HCT116 (cell line): ENCODE data around the gene DOCK9. TPM values are rescaled to one million over a fixed set of nuclear protein-coding genes. Genes with fewer than 3 reads are reported as not detected.

Experiments
- ATAC-seq: fragments of 200-7000 bp; cut with Tn5 transposase; 2 replicates; pipeline ENCODE4 v1.9.1; 2020; ENCODE audit warnings: mild to moderate bottlenecking, moderate library complexity
- BruUV-seq: library from RNA; stranded (reverse); fragments of 400-500 nt; replicated peaks from 2 replicates; lab custom pipeline; 2021; lab: Mats Ljungman, UMichigan
- CTCF ChIA-PET: fragments of 300-600 bp; sonication (Branson Sonifier 250); formaldehyde crosslinking; loops from one replicate; lab custom pipeline; 2021; ENCODE audit warnings: antibody characterized with exemption; lab: Charles Lee
- POLR2A ChIA-PET: fragments of 300-600, 350-600 bp; sonication (Branson Sonifier 250); formaldehyde crosslinking; loops from one replicate; lab custom pipeline; 2021; ENCODE audit warnings: antibody characterized with exemption; lab: Charles Lee
- RAD21 ChIA-PET, 2 experiments: fragments of 300-600 bp; sonication (Branson Sonifier 250); formaldehyde crosslinking; loops; one replicate each; lab custom pipeline; 2023; ENCODE audit warnings: low total read pairs in 2 of 2; ENCODE audit not compliant: uncharacterized antibody in 2 of 2, unreplicated experiment in 2 of 2, low non-redundant PET in 1 of 2; lab: Charles Lee
- DNase-seq: peaks from one replicate; pipeline ENCODE4 v3.0.0-alpha.2; 2010; ENCODE audit warnings: low read depth, low spot score
- H2AFZ ChIP-seq: fragments of 200-600 bp; shearing (Covaris generic), sonication (generic); 2 replicates; pipeline ENCODE4 v1.6.1; 2017; ENCODE audit warnings: low read depth, mixed run types, mixed read lengths, antibody characterized with exemption, low read length; ENCODE audit not compliant: poor library complexity, severe bottlenecking
- H3K27ac ChIP-seq: 2 replicates; pipeline ENCODE4 v1.5.1; 2012; ENCODE audit warnings: low read depth, low read length
- H3K27me3 ChIP-seq: fragments of 200-600 bp; sonication (generic); 2 replicates; pipeline ENCODE4 v1.6.1; 2016; ENCODE audit warnings: mixed run types, low read length, mixed read lengths; ENCODE audit not compliant: insufficient read depth
- H3K36me3 ChIP-seq, 2 experiments: fragments of 200-500 bp in 1 of 2; fragments of 200-600 bp in 1 of 2; sonication (Bioruptor generic) in 1 of 2; sonication (generic) in 1 of 2; 2 replicates each; pipeline versions ENCODE4 v1.5.1 to v1.6.1; 2014 to 2016; ENCODE audit warnings: low read length in 2 of 2, inconsistent platforms in 1 of 2, mixed read lengths in 1 of 2, mixed run types in 1 of 2; ENCODE audit not compliant: insufficient read depth in 2 of 2, control insufficient read depth in 1 of 2
- H3K4me1 ChIP-seq, 2 experiments: fragments of 200-600 bp in 1 of 2; sonication (generic) in 1 of 2; 2 replicates each; pipeline versions ENCODE4 v1.5.1 to v1.6.1; 2012 to 2017; ENCODE audit warnings: low read length in 2 of 2, inconsistent platforms in 1 of 2, mild to moderate bottlenecking in 1 of 2, mixed read lengths in 1 of 2, mixed run types in 1 of 2, moderate library complexity in 1 of 2; ENCODE audit not compliant: insufficient read depth in 2 of 2, control insufficient read depth in 1 of 2
- H3K4me2 ChIP-seq: fragments of 200-600 bp; sonication (generic); 2 replicates; pipeline ENCODE4 v1.6.1; 2017; ENCODE audit warnings: mixed run types, low read length, mixed read lengths
- H3K4me3 ChIP-seq, 2 experiments: fragments of 200-600 bp in 1 of 2; sonication (generic) in 1 of 2; replicated peaks in 1 of 2; 2 replicates each; pipeline ENCODE4 v1.5.1; 2011 to 2016; ENCODE audit warnings: low read length in 2 of 2, control low read depth in 1 of 2, low read depth in 1 of 2, mild to moderate bottlenecking in 1 of 2, mixed read lengths in 1 of 2, mixed run types in 1 of 2
- H3K79me2 ChIP-seq: fragments of 200-600 bp; sonication (generic); 2 replicates; pipeline ENCODE4 v1.6.1; 2017; ENCODE audit warnings: mild to moderate bottlenecking, mixed run types, low read length, moderate library complexity, mixed read lengths; ENCODE audit not compliant: insufficient read depth
- H3K9ac ChIP-seq: fragments of 200-600 bp; sonication (generic); 2 replicates; pipeline ENCODE4 v1.6.1; 2016; ENCODE audit warnings: low read length, mixed read lengths
- H3K9me2 ChIP-seq: fragments of 200-600 bp; sonication (generic), shearing (Covaris generic); 2 replicates; pipeline ENCODE4 v1.6.1; 2017; ENCODE audit warnings: mixed run types, mild to moderate bottlenecking, moderate library complexity; ENCODE audit not compliant: insufficient read depth
- H3K9me3 ChIP-seq, 2 experiments: fragments of 200-500 bp in 1 of 2; fragments of 200-600 bp in 1 of 2; sonication (Bioruptor generic) in 1 of 2; sonication (generic) in 1 of 2; 2 replicates each; pipeline ENCODE4 v1.6.1; 2014 to 2017; ENCODE audit warnings: low read length in 2 of 2, mixed read lengths in 2 of 2, inconsistent platforms in 1 of 2, low read depth in 1 of 2, mild to moderate bottlenecking in 1 of 2, mixed run types in 1 of 2, moderate library complexity in 1 of 2; ENCODE audit not compliant: control insufficient read depth in 1 of 2, insufficient read depth in 1 of 2
- H4K20me1 ChIP-seq: fragments of 200-600 bp; sonication (generic), shearing (Covaris generic); 2 replicates; pipeline ENCODE4 v1.6.1; 2017; ENCODE audit warnings: mixed run types, mild to moderate bottlenecking, moderate library complexity; ENCODE audit not compliant: insufficient read depth
- CBX3 ChIP-seq: IDR thresholded peaks from 2 replicates; pipeline ENCODE4 v1.6.1; 2012; ENCODE audit warnings: low read depth
- EZH2 ChIP-seq: fragments of 200-600 bp; sonication (generic); IDR thresholded peaks from 2 replicates; pipeline ENCODE4 v1.6.1; 2017; ENCODE audit warnings: antibody characterized with exemption, mixed run types
- POLR2A ChIP-seq: IDR thresholded peaks from 2 replicates; pipeline ENCODE4 v1.7.0; 2011; ENCODE audit warnings: borderline replicate concordance; ENCODE audit not compliant: insufficient read depth, insufficient read length; ENCODE audit errors: extremely low read depth
- RAD21 ChIP-seq: IDR thresholded peaks from 2 replicates; pipeline ENCODE4 v1.6.1; 2012; ENCODE audit warnings: low read depth, mild to moderate bottlenecking
- SIN3A ChIP-seq: IDR thresholded peaks from 2 replicates; pipeline ENCODE4 v1.6.1; 2012; ENCODE audit warnings: low read depth
- TCF7L2 ChIP-seq: IDR thresholded peaks from 2 replicates; pipeline ENCODE4 v1.7.0; 2011; ENCODE audit warnings: borderline replicate concordance, inconsistent platforms; ENCODE audit not compliant: insufficient read depth, insufficient read length; ENCODE audit errors: extremely low read depth
- intact Hi-C: fragments of 100-400 bp; cut with micrococcal nuclease; formaldehyde crosslinking; loops from 2 replicates; pipeline ENCODE4 v1.10.0; 2022
- total RNA-seq: library from RNA; stranded (reverse); gene quantifications from one replicate; pipeline ENCODE4 v1.2.1, GENCODE V29; 2021; ENCODE audit not compliant: unreplicated experiment
- TF ChIP-seq, protein P1 (sequence below), 3 experiments: fragments of 200-600 bp in 1 of 3; sonication (generic) in 1 of 3; IDR thresholded peaks in 2 of 3; conservative IDR thresholded peaks in 1 of 3; 2 replicates each; pipeline ENCODE4 v1.5.1; 2012 to 2017; ENCODE audit warnings: low read depth in 2 of 3, low read length in 2 of 3, antibody characterized with exemption in 1 of 3, borderline replicate concordance in 1 of 3, control low read depth in 1 of 3, mild to moderate bottlenecking in 1 of 3, mixed read lengths in 1 of 3, mixed run types in 1 of 3, moderate library complexity in 1 of 3; ENCODE audit not compliant: insufficient read depth in 1 of 3
- TF ChIP-seq, protein P2 (sequence below): IDR thresholded peaks from 2 replicates; pipeline ENCODE4 v1.6.1; 2011; ENCODE audit warnings: mild to moderate bottlenecking, low read length, moderate library complexity; ENCODE audit not compliant: insufficient replicate concordance; ENCODE audit errors: extremely low read depth

The DOCK9 gene
- total RNA-seq, 1 experiment from 2014 or later = 58.8 TPM

DNA sequence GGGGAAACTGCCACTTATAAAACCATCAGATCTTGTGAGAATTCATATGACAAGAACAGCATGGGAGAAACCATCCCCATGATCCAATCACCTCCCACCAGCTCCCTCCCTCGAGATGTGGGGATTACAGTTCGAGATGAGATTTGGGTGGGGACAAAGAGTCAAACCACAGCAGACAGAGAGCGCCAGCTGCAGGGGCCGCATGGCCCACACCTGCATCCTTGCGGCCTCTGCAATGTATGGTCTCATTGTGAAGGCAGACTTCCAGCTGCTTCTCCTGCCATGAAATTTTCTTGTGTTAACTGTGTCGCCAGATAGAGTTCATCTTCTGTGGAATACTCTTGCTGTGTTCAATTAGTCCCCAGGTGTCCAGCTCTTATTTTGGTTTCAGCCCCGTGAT is 208.1 kb downstream of the DOCK9 start (continued):
- no peak for TF ChIP-seq CBX3
- no peak for TF ChIP-seq POLR2A
- no peak for TF ChIP-seq SIN3A

DNA sequence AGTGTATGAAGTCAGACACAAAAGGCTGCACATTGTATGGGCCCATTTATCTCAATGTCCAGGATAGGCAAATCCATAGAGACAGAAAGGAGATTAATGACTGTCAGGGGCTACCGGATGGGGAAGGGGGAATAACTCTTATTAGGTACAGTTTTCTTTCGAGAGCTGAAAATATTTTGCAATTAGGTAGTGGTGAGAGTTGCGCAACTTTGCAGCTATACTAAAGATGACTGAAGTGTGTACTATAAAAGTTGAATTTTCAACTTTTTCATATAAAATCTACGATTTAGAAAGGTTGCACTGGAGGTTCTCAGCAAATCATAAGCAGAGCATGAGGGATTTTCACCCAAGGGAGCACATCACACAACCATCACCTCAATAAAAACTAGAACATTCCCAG is 209.3 kb downstream of the DOCK9 start:
- H3K27me3 ChIP-seq = no peaks in the 10 kb centered on the region

More for the DNA sequence above, 209.3 kb downstream of the DOCK9 start:
- DNase-seq (no peak), ATAC-seq (no peak)
- no TSS peak for BruUV-seq
- Histone ChIP-seq H3K9ac (no peak overlapping the region), H3K4me1 (no peaks in the 10 kb centered on the region), H3K79me2 (no peaks in the 10 kb centered on the region), H3K36me3 (no peaks in the 10 kb centered on the region), H3K4me3 (no peak overlapping the region), H3K27ac (no peak overlapping the region), H4K20me1 (no peaks in the 10 kb centered on the region), H3K9me2 (no peaks in the 10 kb centered on the region), H3K9me3 (no peaks in the 10 kb centered on the region), H3K4me2 (no peak overlapping the region), H2AFZ (no peak overlapping the region)
- ChIA-PET POLR2A (no interaction called here), CTCF (no interaction called here), RAD21 (no interaction called here)
- no peak for TF ChIP-seq EZH2
- no peak for TF ChIP-seq SIN3A
- TF ChIP-seq POLR2A = no peak
- TF ChIP-seq, protein P1, sequence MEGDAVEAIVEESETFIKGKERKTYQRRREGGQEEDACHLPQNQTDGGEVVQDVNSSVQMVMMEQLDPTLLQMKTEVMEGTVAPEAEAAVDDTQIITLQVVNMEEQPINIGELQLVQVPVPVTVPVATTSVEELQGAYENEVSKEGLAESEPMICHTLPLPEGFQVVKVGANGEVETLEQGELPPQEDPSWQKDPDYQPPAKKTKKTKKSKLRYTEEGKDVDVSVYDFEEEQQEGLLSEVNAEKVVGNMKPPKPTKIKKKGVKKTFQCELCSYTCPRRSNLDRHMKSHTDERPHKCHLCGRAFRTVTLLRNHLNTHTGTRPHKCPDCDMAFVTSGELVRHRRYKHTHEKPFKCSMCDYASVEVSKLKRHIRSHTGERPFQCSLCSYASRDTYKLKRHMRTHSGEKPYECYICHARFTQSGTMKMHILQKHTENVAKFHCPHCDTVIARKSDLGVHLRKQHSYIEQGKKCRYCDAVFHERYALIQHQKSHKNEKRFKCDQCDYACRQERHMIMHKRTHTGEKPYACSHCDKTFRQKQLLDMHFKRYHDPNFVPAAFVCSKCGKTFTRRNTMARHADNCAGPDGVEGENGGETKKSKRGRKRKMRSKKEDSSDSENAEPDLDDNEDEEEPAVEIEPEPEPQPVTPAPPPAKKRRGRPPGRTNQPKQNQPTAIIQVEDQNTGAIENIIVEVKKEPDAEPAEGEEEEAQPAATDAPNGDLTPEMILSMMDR (IDR thresholded peaks at IDR 0.05 in 2 of 3, conservative IDR thresholded peaks at IDR 0.05 in 1 of 3; ENCODE audit: borderline replicate concordance in 1 of 3, insufficient read depth in 1 of 3, low read depth in 2 of 3, low read length in 2 of 3) = no peak
- TF ChIP-seq RAD21 = no peak
- TF ChIP-seq TCF7L2 = no peak
- TF ChIP-seq, protein P2, sequence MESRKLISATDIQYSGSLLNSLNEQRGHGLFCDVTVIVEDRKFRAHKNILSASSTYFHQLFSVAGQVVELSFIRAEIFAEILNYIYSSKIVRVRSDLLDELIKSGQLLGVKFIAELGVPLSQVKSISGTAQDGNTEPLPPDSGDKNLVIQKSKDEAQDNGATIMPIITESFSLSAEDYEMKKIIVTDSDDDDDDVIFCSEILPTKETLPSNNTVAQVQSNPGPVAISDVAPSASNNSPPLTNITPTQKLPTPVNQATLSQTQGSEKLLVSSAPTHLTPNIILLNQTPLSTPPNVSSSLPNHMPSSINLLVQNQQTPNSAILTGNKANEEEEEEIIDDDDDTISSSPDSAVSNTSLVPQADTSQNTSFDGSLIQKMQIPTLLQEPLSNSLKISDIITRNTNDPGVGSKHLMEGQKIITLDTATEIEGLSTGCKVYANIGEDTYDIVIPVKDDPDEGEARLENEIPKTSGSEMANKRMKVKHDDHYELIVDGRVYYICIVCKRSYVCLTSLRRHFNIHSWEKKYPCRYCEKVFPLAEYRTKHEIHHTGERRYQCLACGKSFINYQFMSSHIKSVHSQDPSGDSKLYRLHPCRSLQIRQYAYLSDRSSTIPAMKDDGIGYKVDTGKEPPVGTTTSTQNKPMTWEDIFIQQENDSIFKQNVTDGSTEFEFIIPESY = no peak
- intact Hi-C loops = no loop called here
